ENCODE measurements around the gene CRADD.

CRADD gene

DNA sequence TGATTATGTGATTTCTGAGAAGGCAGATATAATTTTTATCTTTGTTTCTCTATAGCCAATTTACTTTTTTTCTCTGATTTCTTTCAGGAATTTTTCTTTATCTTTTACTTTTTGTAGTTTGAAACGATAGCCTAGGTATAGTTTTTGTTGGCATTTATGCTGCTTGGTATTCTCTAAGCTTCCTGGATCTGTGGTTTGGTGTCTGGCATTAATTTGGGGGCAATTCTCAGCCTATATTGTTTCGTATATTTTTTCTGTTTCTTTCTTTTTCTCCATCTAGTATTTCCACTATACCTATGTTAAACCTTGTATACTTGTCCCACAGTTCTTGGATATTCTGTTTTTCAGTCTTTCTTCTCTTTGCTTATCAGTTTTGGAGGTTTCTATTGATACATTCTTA lies 45.0 kb downstream of the CRADD start:
- H4K20me1 ChIP-seq (ENCODE audit: insufficient read depth, low read length), result no peaks in the 10 kb centered on the region
- ATAC-seq (ENCODE audit: insufficient read depth, low read depth), result no peak
- no peak for DNase-seq
- no peaks in the 10 kb centered on the region for H3K27me3 ChIP-seq (ENCODE audit: insufficient read depth, low read length, poor library complexity)
- H2AFZ ChIP-seq (ENCODE audit: low read depth, low read length), result no peak overlapping the region
- no peak overlapping the region for H3K4me2 ChIP-seq (ENCODE audit: insufficient read depth, low read length)
- H3K4me3 ChIP-seq (ENCODE audit: low read depth in 1 of 2, low read length in 2 of 2), result no peak overlapping the region
- TF ChIP-seq CTCF (IDR thresholded peaks at IDR 0.05; ENCODE audit: borderline replicate concordance, extremely low read depth, low read length, poor library complexity, severe bottlenecking) (no peak), EZH2 (IDR thresholded peaks at IDR 0.05; ENCODE audit: borderline replicate concordance, low read depth, low read length, severe bottlenecking) (no peak)
- H3K36me3 ChIP-seq (ENCODE audit: insufficient read depth, low read length), result no peaks in the 10 kb centered on the region
- peaks cover 9% of the 10 kb centered on the region for H3K79me2 ChIP-seq (ENCODE audit: insufficient read depth, low read length)
- H3K9me3 ChIP-seq (ENCODE audit: insufficient read depth, low read length, severe bottlenecking), result peaks cover 10% of the 10 kb centered on the region
- H3K9ac ChIP-seq (ENCODE audit: low read depth, low read length), result no peak overlapping the region
- no peak overlapping the region for H3K27ac ChIP-seq (ENCODE audit: low read length)
- no peaks in the 10 kb centered on the region for H3K4me1 ChIP-seq (ENCODE audit: insufficient read depth, low read length)

DNA sequence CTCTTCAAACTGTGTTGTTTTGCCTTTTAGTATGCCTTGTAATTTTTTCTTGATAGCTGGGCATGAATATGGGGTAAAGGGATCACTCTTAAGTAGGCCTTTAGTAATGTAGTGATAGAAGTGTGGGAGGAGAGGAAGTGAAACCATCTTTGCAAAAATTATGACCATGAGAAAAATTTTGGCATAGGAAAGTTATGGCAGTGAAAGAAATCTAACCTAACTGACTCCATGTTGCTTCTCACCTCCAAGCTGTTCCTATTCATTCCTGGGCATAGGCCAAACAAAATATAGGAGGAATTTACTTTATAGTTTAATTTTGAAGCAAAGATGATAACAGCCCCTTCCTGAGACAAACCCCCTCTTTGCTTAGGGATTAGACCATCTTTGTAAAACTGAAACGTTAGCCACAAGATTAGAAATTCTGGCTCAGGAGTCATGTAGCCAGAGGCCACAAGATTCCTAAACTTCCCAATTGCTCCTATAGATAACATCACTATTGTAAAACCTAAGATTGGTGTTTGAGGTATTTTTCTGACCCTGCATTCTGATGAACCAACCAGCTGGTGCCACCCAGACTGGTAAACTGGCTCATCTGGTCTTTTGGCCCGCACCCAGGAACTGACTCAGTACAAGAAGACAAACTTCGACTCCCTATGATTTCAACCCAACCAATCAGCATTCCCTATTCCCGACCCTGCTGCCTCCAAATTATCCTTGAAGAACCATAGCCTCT lies 45.8 kb downstream of the CRADD start:
- H2AFZ ChIP-seq (ENCODE audit: low read depth, low read length), result no peak overlapping the region

DNA sequence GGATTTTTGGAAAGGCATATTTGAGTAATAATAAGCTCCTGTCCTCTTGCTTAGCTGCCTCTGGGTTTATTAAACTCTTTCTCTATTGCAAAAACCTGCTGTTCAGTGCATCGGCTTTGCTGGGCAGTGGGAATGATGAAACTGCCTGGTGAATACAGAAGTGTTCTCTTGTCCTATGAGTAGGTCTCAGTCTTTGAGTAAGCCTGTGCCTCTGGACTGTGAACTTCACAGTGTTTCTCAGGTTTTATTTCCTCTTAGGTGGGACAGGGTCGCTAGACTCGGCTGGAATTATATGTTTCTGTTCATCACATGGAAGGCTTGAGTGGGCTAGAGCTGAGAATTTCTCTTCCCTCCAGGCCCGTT lies 46.4 kb downstream of the CRADD start:
- Histone ChIP-seq H3K79me2 (ENCODE audit: insufficient read depth, low read length) (peaks cover 12% of the 10 kb centered on the region), H3K4me1 (ENCODE audit: insufficient read depth, low read length) (no peaks in the 10 kb centered on the region), H3K9me3 (ENCODE audit: insufficient read depth, low read length, severe bottlenecking) (peaks cover 8% of the 10 kb centered on the region), H3K36me3 (ENCODE audit: insufficient read depth, low read length) (no peaks in the 10 kb centered on the region), H2AFZ (ENCODE audit: low read depth, low read length) (no peak overlapping the region), H3K27ac (ENCODE audit: low read length) (no peak overlapping the region), H3K4me3 (ENCODE audit: low read depth in 1 of 2, low read length in 2 of 2) (no peak overlapping the region), H3K9ac (ENCODE audit: low read depth, low read length) (no peak overlapping the region), H3K4me2 (ENCODE audit: insufficient read depth, low read length) (no peak overlapping the region), H4K20me1 (ENCODE audit: insufficient read depth, low read length) (no peaks in the 10 kb centered on the region), H3K27me3 (ENCODE audit: insufficient read depth, low read length, poor library complexity) (no peaks in the 10 kb centered on the region)
- TF ChIP-seq CTCF (IDR thresholded peaks at IDR 0.05; ENCODE audit: borderline replicate concordance, extremely low read depth, low read length, poor library complexity, severe bottlenecking), result no peak
- no peak for TF ChIP-seq EZH2 (IDR thresholded peaks at IDR 0.05; ENCODE audit: borderline replicate concordance, low read depth, low read length, severe bottlenecking)
- DNase-seq (no peak), ATAC-seq (ENCODE audit: insufficient read depth, low read depth) (no peak)

More for the DNA sequence above, 45.8 kb downstream of the CRADD start:
- Histone ChIP-seq H3K4me1 (ENCODE audit: insufficient read depth, low read length) (no peaks in the 10 kb centered on the region), H3K27ac (ENCODE audit: low read length) (no peak overlapping the region), H3K36me3 (ENCODE audit: insufficient read depth, low read length) (no peaks in the 10 kb centered on the region), H3K79me2 (ENCODE audit: insufficient read depth, low read length) (peaks cover 12% of the 10 kb centered on the region), H3K4me3 (ENCODE audit: low read depth in 1 of 2, low read length in 2 of 2) (no peak overlapping the region), H3K27me3 (ENCODE audit: insufficient read depth, low read length, poor library complexity) (no peaks in the 10 kb centered on the region), H4K20me1 (ENCODE audit: insufficient read depth, low read length) (no peaks in the 10 kb centered on the region), H3K9ac (ENCODE audit: low read depth, low read length) (no peak overlapping the region), H3K4me2 (ENCODE audit: insufficient read depth, low read length) (no peak overlapping the region), H3K9me3 (ENCODE audit: insufficient read depth, low read length, severe bottlenecking) (peaks cover 10% of the 10 kb centered on the region)
- no peak for DNase-seq
- ATAC-seq (ENCODE audit: insufficient read depth, low read depth), result no peak
- no peak for TF ChIP-seq EZH2 (IDR thresholded peaks at IDR 0.05; ENCODE audit: borderline replicate concordance, low read depth, low read length, severe bottlenecking)
- TF ChIP-seq CTCF (IDR thresholded peaks at IDR 0.05; ENCODE audit: borderline replicate concordance, extremely low read depth, low read length, poor library complexity, severe bottlenecking), result no peak

All from DND-41 (cell line).